Superior temporal gyrus (tissue), 1 donor: ENCODE measurements around the gene PLXNA2.

Experiments used
- DNase-seq: peaks from one replicate; pipeline ENCODE4 v3.0.0-alpha.2; 2016; ENCODE audit errors: extremely low spot score

PLXNA2 gene

GRCh38 chr1:208141610-208142192 lies 102.5 kb downstream of the PLXNA2 start:
- no peak for DNase-seq

DNA sequence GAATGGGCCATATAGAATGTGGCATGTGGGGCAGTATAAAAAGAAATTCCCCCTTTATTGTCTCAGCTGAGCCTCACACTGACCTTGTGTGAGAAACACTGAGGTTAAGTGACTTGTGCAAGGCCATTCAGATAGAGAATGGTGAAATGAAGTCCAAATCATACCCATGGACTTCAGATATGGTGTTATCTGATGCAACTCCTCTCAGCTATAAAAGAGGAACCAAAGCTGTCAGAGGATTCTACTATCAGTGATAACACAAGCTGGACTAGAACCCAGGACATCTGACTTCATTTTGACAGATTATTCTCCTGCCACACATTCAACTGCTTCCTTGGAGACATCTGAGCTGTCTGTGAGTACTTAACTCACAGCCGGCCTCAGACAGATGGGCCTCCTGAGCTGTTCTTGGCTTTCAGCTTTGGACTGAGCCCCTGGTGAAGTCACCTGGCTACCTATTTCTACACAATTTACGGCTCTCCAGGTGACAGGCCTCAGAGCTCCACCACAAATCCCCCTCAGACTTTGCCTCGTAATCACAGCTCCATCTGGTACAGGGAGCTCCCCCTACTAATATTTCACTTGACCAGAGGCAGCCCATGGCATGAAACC lies 104.6 kb downstream of the PLXNA2 start:
- DNase-seq, result no peak

DNA sequence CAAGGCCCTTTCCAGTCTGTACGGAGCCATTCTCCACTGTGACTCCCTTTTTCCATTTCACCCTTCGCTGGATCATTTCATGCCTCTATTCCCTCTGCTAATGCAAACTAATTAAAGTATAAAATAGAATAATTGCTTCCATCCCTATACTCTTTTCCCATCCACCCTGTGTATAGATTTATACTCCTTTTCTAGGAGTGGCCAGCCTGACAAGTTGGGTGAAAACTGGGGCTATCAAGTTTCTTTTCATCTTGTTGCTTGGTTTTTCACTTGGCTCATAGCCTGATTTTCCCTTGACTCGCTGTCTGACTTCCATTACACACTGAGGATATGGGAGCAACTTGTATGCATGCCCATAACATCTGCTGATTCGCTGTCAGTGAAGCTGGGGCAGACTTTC lies 107.0 kb downstream of the PLXNA2 start:
- no peak for DNase-seq

GRCh38 chr1:208136459-208137182 lies 107.6 kb downstream of the PLXNA2 start:
- no peak for DNase-seq

GRCh38 chr1:208135354-208135753 lies 108.8 kb downstream of the PLXNA2 start:
- DNase-seq, result no peak

GRCh38 chr1:208134491-208134890 lies 109.7 kb downstream of the PLXNA2 start:
- no peak for DNase-seq

GRCh38 chr1:208133355-208133754 lies 110.8 kb downstream of the PLXNA2 start:
- DNase-seq, result no peak

DNA sequence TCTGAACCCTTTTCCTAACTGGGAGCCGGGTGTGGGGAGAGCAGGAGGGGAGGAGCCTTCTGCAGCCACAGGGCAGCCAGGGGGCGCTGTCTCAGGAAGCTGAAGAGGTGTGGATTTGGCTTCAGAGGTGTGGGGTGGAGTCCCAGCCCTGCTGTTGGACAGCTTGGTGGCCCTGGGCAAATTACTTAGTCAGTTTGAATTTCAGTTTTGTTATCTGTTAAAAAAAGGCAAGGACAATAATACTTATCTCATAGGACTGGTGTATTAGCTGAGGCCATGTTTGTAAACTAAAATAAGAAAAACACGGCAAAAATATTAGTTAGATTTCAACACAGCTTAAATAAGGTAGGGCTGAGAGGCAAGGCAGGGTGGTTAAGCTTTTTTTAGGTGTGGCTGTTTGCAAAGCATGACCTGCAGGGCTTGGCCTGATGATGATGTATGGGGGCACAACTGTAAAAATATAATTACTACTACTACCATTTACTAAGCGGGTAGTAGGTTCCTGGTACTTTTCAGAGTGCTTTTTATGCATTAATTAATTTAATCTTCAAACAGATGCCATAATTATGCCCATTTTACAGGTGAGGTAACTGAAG lies 111.8 kb downstream of the PLXNA2 start:
- no peak for DNase-seq

GRCh38 chr1:208131621-208132286 lies 112.4 kb downstream of the PLXNA2 start:
- DNase-seq, result no peak

- no peak for DNase-seq
These were observed 114.7 kb downstream of the PLXNA2 start for GRCh38 chr1:208129487-208129886.

DNA sequence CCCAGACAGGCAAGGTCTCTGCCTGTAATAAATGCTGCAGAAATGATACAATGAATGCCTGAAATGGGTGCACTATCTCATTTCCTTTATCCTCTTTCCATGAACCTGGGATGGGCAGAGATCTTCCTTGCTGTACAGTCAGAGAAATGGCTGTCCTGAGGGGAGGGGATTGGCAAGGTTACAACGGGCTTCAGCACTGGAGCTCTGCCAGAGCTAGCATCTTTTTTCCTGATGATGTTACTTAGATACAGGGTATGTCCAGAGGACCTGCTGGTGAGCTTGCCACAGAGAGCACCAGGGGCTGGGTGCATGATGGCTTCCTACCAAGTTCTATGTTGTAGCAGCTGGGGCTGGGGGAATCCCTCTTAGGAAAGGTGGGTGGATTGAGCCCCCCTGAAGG lies 115.1 kb downstream of the PLXNA2 start:
- no peak for DNase-seq

DNA sequence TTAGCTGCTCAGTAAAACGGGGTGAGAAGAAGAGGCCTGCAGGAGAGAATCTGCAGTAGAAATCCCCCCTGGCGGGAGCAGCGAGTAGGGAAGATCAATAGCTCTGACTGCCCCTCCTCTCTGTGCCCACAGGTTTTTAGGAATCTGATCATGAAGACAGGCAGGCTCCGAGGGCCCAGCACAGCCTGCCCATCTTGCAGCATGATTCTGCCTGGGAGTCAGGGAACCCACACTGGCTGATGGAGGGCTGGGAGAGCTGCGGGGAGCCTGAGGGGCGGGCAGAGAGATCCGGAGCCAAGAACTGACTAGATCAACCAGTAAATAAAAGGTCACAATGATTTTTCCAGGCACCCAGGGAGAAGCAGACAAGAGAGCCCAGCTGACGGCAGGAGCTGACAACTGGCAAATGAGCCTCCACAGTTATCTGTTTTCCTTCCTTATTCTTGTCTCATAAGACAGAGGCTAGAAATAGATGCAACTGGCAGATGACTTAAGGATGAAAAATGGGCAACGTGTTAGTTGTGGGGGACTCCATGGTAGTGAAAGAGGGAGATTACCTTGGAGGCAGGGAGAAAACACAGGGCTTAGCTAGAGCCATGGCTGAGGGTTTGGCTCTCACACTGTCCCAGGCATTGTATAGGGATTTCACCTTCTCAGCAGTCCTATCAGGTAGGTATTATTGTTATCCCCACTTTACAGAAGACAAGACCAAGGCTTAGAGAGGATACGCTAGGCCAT lies 116.2 kb downstream of the PLXNA2 start:
- no peak for DNase-seq

- DNase-seq, result no peak
These were observed 116.9 kb downstream of the PLXNA2 start for GRCh38 chr1:208127284-208127683.

DNA sequence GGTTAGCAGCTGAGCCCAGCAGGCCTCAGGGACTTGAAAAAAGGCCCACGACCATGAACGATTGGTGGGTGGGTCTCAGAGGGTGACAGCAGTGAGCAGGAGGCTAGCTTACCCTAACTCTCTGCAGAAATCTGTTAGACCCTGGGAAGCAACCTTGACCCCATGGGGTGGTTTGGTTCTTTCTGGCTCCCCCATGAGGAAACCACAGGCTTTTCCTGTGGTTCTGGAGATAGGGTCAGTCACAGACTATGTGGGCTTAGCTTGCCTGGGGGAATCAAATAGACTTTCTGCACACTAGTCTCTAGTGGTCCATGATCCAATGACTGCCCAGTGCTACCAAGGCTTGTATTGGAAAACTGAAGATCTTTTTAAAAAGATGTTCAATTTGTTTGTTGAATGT lies 118.1 kb downstream of the PLXNA2 start:
- DNase-seq, result no peak

DNA sequence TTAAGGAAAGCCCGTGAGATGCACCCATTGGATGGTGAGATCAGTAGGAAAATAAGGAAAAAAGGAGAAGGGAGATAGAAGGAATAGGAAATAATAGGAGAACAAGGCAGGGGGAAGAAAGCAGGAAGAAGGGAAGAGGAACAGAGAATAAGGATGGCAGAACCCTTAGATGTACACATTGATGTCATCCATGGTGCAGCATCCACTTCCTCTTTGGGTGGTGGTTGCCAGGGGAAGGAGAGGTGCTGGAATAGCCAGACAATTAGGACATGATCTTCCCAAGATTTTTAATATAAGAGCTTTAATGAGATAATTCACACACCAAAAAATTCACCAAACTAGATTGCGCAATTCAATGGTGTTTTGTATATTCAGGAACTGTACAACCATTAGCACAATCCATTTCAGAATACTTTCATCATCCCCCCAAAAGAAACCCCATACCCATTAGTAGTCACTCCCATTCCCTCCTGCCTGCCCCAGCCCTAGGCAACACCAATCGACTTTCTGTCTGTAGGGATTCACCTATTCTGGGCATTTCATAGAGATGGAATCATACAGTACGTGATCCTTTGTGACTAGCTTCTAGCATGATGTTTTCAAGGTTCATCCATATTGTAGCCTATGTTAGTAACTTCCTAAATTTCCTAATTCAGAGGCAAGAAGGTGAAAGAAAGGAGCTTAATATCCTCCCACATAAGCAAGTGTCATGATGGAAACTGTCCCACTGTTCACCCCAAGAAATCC lies 121.4 kb downstream of the PLXNA2 start:
- no peak for DNase-seq

DNA sequence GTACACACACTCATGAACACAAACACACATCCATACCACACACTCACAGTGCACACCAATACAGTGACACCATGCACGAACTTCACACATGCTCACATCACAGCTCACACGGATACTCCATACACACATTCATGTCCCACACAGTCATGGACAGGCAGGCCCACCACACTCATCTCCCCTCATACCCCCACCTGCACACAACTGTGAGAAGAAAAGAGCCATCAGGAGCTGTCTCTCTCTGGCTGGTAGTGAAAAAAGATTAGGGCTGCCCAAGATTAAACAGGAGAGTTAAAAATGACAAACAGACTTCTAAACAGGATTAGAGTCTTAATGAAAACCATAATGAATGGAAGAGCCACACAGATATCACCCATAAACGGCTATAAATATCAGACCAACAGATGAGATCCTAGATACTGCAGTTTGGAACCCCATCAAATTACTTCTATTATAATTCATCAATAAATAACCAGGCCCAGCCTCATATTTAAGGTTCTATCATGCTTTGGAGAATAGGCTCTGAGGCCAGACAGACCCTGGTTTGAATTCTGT lies 122.3 kb downstream of the PLXNA2 start:
- DNase-seq, result no peak

GRCh38 chr1:208120431-208120790 lies 123.8 kb downstream of the PLXNA2 start:
- DNase-seq, result no peak

- DNase-seq, result no peak
These were observed 125.2 kb downstream of the PLXNA2 start for GRCh38 chr1:208118841-208119606.

DNA sequence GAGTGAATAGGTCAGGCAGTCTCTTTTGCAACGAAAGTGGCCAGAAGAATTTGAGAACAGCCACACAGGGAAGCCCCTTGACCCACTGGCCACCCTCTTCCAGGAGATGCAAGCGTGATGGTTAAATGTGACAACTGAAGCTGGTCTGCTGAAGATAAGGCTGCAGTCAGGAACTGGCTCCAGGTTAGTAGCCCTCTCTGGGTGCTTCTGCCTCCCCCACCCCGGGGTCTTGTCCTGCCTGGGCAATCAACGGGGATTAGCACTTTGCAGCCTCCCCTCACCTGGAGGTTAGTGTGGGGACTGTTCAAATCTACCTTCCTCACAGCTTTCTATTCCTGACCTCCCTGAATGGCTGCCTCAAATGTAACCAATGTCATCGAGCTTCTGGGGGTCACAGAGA lies 125.9 kb downstream of the PLXNA2 start:
- no peak for DNase-seq

DNA sequence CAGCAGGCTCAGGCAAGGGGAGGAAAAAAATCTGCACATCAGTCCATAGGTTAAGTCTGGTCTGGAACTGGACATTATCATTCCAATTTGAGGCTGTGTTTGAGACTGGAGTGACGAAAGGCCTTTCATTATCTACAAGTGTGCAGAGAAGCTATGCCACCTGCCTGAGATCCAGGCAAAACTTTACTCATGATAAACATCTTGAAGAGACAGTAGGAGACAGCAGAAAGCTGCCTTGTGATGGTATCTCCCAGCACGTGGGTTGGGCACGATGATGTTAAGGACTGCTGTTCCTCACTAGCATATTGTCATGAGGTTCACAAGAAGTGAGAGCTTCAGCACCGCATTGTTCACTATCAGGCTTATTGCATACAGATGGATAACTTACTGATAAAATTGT lies 126.4 kb downstream of the PLXNA2 start:
- DNase-seq, result no peak
